Activated naive CD8-positive, alpha-beta T cell treated with anti-CD3 and anti-CD28 coated beads, Interleukin-2, amount 50 U/mL, for 24 hours (primary cell): ENCODE measurements around the gene TARBP2.

Experiments used
- ATAC-seq: fragments of 150-1000 bp; cut with Tn5 transposase; one replicate; pipeline ENCODE4 v1.10.0; 2021
- DNase-seq: peaks from one replicate; pipeline ENCODE4 v3.0.0; 2021
- H3K27ac Mint-ChIP-seq: one replicate; pipeline ENCODE4 v1.8.0; 2021; ENCODE audit warnings: mild to moderate bottlenecking, mixed read lengths
- H3K27me3 Mint-ChIP-seq: one replicate; pipeline ENCODE4 v1.8.0; 2021; ENCODE audit warnings: mixed read lengths
- H3K36me3 Mint-ChIP-seq: one replicate; pipeline ENCODE4 v1.8.0; 2021; ENCODE audit warnings: low read depth, mixed read lengths
- H3K4me1 Mint-ChIP-seq: one replicate; pipeline ENCODE4 v1.8.0; 2021; ENCODE audit warnings: mixed read lengths
- H3K4me3 Mint-ChIP-seq: one replicate; pipeline ENCODE4 v1.8.0; 2021; ENCODE audit warnings: mild to moderate bottlenecking, moderate library complexity, mixed read lengths
- H3K9me3 Mint-ChIP-seq: one replicate; pipeline ENCODE4 v1.8.0; 2021; ENCODE audit warnings: mixed read lengths

Gene TARBP2

DNA sequence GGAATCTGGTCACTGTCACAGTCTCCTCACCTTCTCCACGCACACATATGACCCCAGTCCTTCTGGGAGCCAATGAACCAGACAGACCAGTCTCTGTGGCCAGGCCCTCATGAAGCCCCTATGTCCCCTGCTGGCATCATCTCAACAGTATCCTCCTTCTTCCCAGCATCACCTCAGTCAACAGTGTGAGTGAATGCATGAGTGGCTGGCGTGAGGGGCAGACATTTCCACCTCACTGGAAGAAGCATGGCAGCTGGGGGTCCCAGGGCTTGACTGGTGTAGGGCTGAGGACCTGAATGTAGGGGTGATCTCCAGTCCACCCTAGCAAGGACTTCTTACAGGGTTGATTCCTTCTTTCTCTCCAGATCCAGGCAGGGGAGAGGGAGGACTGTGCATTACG, 3.6 kb upstream of the TARBP2 start:
- Mint-ChIP-seq H3K4me1 (peaks cover 49% of the 10 kb centered on the region), H3K9me3 (no peaks in the 10 kb centered on the region), H3K27ac (peak overlapping the region; percentile 21), H3K36me3 (no peaks in the 10 kb centered on the region), H3K4me3 (peak overlapping the region; percentile 88), H3K27me3 (peaks cover 1% of the 10 kb centered on the region)
- DNase-seq (no peak), ATAC-seq (no peak)

DNA sequence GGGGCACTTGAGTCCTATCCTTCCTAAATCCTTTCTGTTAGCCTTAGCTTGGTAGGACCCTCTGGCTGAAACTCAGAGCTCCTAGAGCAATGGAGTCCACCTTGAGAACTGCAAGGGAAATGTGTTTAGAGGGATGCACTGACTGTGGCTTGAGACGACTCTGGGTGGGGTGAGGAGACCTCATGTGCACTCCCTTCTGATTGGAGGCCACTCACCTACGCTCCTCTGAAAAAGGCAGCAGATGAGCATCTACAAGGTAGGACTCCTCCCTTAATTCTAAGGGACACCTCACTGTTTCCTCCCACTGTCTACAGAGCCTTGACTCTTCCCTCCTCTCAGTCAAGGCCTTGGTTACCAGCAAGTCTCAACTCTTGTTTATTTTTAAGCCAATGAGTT, 2.9 kb upstream of the TARBP2 start:
- DNase-seq (no peak), ATAC-seq (no peak)
- H3K27me3 Mint-ChIP-seq = peaks cover 1% of the 10 kb centered on the region
- no peaks in the 10 kb centered on the region for H3K9me3 Mint-ChIP-seq
- peak overlapping the region; percentile 44 for H3K27ac Mint-ChIP-seq
- H3K4me3 Mint-ChIP-seq = peak overlapping the region; percentile 88
- H3K4me1 Mint-ChIP-seq = peaks cover 49% of the 10 kb centered on the region
- H3K36me3 Mint-ChIP-seq = no peaks in the 10 kb centered on the region

DNA sequence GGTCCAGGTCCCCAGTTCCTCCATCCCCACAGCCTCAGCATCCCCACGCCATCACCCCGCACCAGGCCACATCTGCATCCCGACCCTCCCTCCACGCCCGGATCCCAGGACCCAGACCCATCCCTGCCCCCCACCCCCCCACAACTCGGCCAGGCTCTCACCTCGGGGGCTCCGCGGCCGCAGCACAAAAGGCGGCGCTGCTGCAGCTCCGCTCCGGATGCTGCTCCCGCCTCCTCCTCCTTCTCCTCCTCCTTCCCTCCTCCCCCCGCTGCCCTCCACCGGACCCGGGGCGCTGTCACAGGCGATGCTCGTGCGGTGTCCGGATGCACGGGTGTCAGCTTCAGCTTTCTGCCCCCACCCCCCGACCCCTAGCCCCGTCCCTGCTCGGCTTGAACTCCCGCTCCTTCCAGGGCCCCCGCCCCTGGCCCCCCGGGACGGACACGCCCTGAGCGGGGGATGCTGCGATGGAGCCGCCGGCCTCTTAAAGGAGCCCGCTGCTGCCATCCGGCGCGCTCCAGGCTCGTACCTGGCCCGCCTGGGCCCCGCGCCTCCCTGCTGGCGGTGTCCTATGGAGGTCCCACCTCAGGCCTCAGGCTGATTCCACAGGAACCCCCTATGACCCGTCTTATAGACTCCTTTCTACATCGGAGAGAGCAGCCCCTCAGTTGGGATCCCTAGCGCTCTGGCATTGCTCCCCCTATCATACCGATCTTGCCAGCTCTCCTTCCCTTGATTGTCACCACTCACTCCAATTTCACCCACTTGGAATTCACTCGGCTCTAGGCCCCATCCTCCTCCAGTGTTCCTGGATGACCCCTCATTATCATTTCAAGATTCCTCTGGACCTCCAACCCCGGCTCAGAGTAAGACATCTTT, 1.6 kb upstream of the TARBP2 start, which contains the start of gene MAP3K12:
TSS of gene MAP3K12 (minus strand) at position 193 of the 876 bp plus-strand sequence. CDS start 12,067 bp downstream, outside the sequence.
- Mint-ChIP-seq H3K9me3 (no peaks in the 10 kb centered on the region), H3K4me3 (peak within 1 kb of the TSS; percentile 88), H3K4me1 (peaks cover 37% of the 10 kb centered on the region), H3K36me3 (no peaks in the 10 kb centered on the region), H3K27me3 (peaks cover 1% of the 10 kb centered on the region), H3K27ac (peak within 1 kb of the TSS; percentile 90)
- DNase-seq (peak; percentile 68), ATAC-seq (no peak)

DNA sequence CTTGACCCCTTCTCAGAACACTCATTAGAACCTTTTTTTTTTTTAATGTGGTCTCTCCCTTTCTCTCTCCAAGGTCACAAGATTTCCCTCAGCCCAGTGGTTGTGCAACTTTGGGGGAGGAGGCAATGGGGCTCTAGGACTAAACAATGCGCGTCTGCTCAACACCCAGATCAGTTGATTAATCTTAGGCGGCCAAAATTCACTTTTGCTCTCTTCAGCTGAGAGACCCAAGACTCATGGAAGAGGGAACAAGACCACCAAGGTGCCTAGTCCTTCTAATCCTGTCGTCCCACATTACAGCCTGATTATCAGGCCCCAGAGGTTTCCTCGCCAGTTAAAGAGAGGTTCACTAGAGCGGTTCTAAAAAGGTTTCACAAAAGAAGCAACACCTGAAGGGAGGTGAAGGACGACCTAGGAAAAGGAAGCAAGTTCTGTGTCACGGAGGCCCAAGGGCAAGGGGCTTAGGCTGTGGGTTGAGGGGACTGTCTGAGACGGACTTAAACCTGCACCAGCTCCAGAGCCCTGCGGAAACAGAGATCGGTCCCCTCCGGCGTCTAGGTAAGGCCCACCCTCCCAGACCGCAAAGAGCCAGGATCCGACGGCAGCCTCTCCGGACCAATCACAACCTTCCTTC, 824 bp upstream of the TARBP2 start:
- ATAC-seq (no peak), DNase-seq (no peak)
- H3K9me3 Mint-ChIP-seq = no peaks in the 10 kb centered on the region
- peaks cover 2% of the 10 kb centered on the region for H3K36me3 Mint-ChIP-seq
- peaks cover 37% of the 10 kb centered on the region for H3K4me1 Mint-ChIP-seq
- peaks cover 1% of the 10 kb centered on the region for H3K27me3 Mint-ChIP-seq
- H3K27ac Mint-ChIP-seq = peak overlapping the region; percentile 90
- H3K4me3 Mint-ChIP-seq = peak overlapping the region; percentile 88

DNA sequence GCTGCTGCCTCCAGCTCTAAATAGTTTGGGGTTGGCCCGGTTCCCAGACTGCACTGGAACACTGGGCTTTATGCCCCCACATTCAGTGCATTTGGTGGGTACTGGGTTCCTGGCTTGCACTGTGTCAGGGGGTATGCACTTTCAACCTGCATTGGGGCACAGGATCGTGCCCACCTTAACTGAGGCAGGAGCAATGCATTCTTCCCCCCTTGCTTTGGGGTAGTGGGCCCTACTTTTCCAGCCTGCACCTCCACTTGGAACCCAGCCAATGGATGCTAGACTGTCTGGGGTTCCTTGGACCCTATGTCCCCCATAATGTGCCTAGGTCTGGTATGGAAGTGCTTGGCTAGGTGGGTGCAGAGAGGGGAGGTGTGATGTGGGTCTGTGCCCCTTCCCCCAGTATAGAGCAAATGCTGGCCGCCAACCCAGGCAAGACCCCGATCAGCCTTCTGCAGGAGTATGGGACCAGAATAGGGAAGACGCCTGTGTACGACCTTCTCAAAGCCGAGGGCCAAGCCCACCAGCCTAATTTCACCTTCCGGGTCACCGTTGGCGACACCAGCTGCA, 615 bp downstream of the TARBP2 start:
- Mint-ChIP-seq H3K27me3 (peaks cover 1% of the 10 kb centered on the region), H3K36me3 (peaks cover 7% of the 10 kb centered on the region), H3K27ac (peak overlapping the region; percentile 90), H3K4me1 (peaks cover 37% of the 10 kb centered on the region), H3K4me3 (peak overlapping the region; percentile 88), H3K9me3 (no peaks in the 10 kb centered on the region)
- no peak for DNase-seq
- no peak for ATAC-seq

DNA sequence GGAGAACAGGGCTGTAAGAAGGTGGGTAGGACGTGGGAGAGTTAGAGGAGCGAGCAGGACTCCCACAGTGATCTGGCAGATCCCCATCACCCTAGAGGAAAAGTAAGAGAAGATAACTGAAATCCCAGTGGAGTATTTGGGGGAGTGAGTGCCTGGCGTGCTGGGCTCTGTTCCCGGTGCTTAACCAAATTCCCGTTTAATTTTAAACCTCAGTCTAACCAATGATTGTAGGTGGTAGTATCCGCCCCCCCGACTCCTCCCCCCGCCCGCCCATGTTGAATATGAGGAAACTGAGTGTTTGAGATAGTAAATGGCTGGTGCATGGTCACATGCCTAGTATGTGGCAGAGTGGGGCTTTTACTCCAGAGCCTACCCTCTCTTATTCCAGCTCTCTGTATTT, 1.2 kb downstream of the TARBP2 start:
- Mint-ChIP-seq H3K27me3 (peaks cover 1% of the 10 kb centered on the region), H3K4me3 (peak overlapping the region; percentile 88), H3K36me3 (peaks cover 7% of the 10 kb centered on the region), H3K27ac (peak overlapping the region; percentile 90), H3K9me3 (no peaks in the 10 kb centered on the region), H3K4me1 (peaks cover 36% of the 10 kb centered on the region)
- no peak for ATAC-seq
- no peak for DNase-seq

DNA sequence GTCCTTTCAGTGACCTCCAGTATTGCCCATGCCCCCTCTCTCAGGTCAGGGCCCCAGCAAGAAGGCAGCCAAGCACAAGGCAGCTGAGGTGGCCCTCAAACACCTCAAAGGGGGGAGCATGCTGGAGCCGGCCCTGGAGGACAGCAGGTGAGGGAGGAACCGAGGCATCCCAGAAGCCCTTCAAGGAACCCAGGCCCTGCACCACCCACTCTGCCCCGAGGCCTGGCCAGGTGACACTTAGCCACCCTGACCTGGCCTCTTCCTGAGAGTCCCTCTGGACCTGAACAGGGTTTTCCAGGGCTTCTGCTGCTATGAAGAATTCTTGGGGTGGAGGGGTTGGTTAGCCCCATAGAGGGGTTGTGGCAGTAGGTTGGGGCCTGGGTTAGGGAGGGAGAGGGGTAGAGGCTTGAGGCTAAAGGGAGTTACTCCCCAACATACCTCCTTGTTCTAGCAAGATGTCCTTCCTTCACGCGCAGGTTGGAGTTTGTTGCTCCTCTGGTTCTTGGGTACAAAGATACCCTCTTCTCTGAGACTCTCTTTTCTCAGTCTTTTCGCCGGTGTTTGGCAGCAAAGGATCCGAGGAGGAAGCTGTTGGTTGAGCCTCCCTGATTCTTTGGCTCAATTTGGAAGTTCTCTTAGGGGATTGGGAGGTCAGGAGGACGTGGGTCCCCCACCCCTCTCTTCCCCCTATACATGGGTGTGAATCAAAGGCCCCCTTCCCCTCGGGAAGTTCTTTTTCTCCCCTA, 2.1 kb downstream of the TARBP2 start:
- ATAC-seq (no peak), DNase-seq (no peak)
- Mint-ChIP-seq H3K27ac (no peak overlapping the region), H3K4me3 (peak overlapping the region; percentile 88), H3K4me1 (peaks cover 32% of the 10 kb centered on the region), H3K27me3 (peaks cover 1% of the 10 kb centered on the region), H3K36me3 (peaks cover 7% of the 10 kb centered on the region), H3K9me3 (no peaks in the 10 kb centered on the region)

DNA sequence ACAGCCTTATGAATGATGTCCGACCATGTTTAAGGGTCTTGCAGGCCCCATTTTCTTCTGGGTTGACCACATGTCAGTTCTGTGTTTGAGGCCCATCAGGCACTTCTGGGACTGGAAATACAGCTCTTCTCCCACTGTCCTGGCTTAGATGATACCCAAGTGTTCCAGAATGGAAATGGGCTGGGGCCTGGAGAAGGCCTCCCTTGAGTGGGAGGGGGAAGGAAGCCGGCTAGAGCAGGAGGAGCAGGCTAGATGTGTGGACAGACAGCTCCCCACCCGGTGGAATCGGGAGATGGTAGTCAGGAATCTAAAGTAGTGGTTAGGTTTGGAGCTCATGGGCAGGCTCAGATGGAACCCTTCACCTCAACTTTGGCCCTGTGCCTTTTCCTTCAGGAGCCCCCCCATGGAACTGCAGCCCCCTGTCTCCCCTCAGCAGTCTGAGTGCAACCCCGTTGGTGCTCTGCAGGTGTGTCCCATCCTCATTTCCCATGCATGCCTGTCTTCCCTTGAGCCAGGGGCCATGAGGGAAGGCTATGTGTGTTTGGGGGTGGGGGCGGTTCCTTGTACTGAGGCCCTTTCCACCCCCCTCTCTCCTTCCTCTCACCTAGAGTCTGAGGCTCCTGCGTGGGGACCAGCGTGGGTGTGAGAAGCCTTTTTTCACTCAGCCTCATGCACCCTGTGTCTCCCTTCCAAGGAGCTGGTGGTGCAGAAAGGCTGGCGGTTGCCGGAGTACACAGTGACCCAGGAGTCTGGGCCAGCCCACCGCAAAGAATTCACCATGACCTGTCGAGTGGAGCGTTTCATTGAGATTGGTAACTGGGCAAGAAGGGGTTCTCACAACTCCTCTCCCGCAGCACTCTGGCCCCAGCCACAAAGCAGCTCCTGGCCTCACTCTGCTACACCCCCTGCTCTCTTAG, 3.2 kb downstream of the TARBP2 start:
- Mint-ChIP-seq H3K27ac (no peak overlapping the region), H3K9me3 (no peaks in the 10 kb centered on the region), H3K4me3 (no peak overlapping the region), H3K27me3 (peaks cover 1% of the 10 kb centered on the region), H3K4me1 (peaks cover 26% of the 10 kb centered on the region), H3K36me3 (peaks cover 7% of the 10 kb centered on the region)
- ATAC-seq = no peak
- DNase-seq = no peak

DNA sequence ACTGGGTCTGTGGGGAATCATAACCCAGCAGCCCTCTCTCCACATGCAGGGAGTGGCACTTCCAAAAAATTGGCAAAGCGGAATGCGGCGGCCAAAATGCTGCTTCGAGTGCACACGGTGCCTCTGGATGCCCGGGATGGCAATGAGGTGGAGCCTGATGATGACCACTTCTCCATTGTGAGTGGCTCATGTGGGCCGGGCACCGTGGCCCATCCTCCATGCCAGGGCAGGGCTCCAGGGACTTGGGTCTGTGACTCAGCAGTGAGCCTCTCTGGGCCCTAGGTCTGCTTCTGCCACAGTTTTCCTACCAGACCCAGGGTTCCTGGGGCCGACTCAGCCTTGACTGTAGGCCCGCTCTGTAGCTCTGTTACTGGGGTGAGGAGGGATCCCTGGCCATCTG, 4.0 kb downstream of the TARBP2 start:
- DNase-seq (no peak), ATAC-seq (no peak)
- peaks cover 1% of the 10 kb centered on the region for H3K27me3 Mint-ChIP-seq
- H3K36me3 Mint-ChIP-seq = peaks cover 7% of the 10 kb centered on the region
- H3K27ac Mint-ChIP-seq = no peak overlapping the region
- H3K9me3 Mint-ChIP-seq = no peaks in the 10 kb centered on the region
- peaks cover 21% of the 10 kb centered on the region for H3K4me1 Mint-ChIP-seq
- no peak overlapping the region for H3K4me3 Mint-ChIP-seq

DNA sequence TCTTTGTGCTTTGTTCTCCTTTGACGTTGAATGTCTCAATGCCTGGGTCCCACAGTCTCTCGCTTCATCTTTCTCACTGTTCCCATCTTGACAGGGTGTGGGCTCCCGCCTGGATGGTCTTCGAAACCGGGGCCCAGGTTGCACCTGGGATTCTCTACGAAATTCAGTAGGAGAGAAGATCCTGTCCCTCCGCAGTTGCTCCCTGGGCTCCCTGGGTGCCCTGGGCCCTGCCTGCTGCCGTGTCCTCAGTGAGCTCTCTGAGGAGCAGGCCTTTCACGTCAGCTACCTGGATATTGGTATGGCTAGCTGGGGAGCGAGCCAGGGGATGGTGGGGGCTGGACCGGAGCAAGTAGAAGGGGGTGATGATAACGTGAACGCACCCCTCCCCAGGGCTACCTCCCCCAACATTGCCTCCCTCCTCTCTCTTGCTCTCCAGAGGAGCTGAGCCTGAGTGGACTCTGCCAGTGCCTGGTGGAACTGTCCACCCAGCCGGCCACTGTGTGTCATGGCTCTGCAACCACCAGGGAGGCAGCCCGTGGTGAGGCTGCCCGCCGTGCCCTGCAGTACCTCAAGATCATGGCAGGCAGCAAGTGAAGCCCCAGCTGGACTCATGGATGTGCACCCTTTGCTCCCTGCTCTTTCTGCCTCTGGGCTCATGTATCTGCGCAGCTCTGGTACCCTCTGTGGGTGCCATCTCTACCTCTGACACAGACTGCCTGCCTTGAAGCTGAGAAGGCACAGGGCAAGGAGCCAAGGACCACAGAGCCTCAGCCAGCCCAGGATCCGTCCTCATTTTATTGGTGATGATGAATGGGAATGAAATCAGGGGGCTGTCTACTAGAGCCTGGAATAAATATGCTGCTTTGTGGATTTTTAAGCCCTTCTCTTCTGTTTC, 4.7 kb downstream of the TARBP2 start:
- Mint-ChIP-seq H3K4me3 (no peak overlapping the region), H3K27me3 (no peaks in the 10 kb centered on the region), H3K27ac (no peak overlapping the region)

DNA sequence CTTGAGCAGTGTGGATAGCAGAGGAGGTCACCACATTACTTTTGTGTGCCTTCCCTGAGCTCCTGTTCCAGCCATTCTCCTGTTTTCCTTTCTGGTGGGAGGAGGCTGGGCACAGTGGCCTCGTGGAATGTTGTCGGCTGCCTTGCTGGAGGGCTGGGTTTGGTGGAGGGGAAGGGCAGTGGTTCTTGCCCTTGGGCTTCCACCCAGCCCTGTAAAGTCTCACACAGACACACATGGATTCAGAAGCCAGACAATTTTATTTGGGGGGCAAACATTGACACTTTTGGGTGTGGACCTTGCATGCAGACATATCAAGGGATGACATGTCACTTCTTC, 5.3 kb downstream of the TARBP2 start:
- Mint-ChIP-seq H3K4me3 (no peak overlapping the region), H3K27ac (no peak overlapping the region), H3K4me1 (peaks cover 16% of the 10 kb centered on the region), H3K9me3 (no peaks in the 10 kb centered on the region), H3K36me3 (peaks cover 7% of the 10 kb centered on the region), H3K27me3 (no peaks in the 10 kb centered on the region)
- DNase-seq (no peak), ATAC-seq (no peak)

More for the DNA sequence above, 4.7 kb downstream of the TARBP2 start:
- Mint-ChIP-seq H3K4me1 (peaks cover 16% of the 10 kb centered on the region), H3K36me3 (peaks cover 7% of the 10 kb centered on the region), H3K9me3 (no peaks in the 10 kb centered on the region)
- DNase-seq (no peak), ATAC-seq (no peak)

DNA sequence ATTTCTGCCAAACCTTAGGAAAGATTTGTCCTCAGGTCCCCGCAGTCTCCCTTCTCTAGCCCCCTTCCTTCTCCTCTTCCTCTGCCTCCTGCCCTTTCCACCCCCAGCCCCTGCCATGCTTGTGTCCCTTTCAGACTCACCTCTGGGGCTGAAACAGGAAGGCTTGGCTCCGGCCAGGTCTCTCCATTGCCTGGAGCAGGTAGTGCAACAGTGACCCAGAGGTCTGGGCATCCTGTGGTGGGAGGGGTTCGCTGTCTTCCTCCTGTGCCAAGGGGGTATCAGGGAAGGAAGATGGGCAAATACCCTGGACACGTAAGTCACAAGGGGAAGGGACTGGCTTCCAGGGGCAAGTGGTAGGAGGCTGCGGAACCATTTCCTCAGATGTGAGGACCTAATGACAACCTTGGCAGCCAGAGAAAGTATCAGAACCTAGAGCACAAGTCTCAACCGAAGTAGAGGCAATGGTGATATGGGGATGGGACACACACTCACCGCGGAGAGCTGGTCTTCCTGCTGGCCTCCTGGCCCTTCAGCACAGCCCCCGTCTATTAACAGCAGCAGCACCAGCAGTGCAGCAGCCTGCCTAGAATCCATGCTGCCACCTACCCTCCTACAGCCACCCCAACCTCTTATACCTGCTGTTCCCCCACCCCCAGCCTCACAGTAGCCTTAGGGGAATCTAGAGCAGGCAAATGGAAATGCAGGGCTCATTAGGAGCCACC, 6.0 kb downstream of the TARBP2 start, which contains the start of gene NPFF:
TSS of gene NPFF (minus strand) at position 604 of the 722 bp plus-strand sequence. CDS start at position 594, 10 bp downstream.
- no peak within 1 kb of the TSS for H3K4me3 Mint-ChIP-seq
- ATAC-seq (no peak), DNase-seq (no peak)
- H3K27me3 Mint-ChIP-seq = no peaks in the 10 kb centered on the region
- peaks cover 13% of the 10 kb centered on the region for H3K4me1 Mint-ChIP-seq
- H3K27ac Mint-ChIP-seq = no peak within 1 kb of the TSS
- no peaks in the 10 kb centered on the region for H3K9me3 Mint-ChIP-seq
- peaks cover 7% of the 10 kb centered on the region for H3K36me3 Mint-ChIP-seq
